ENCODE data around the gene PPL. TPM values are rescaled to one million over a fixed set of nuclear protein-coding genes. Genes with fewer than 3 reads are reported as not detected.

PPL gene
- total RNA-seq, 4 donors from 2014 or later = 67.5 to 239 (median 111) TPM

GRCh38 chr16:4859900-4860255 is 77.1 kb downstream of the PPL start:
- TF ChIP-seq CTCF (IDR thresholded peaks at IDR 0.05; ENCODE audit: low read depth) = no peak

GRCh38 chr16:4859190-4859899 is 77.6 kb downstream of the PPL start:
- no peak for TF ChIP-seq CTCF (IDR thresholded peaks at IDR 0.05; ENCODE audit: low read depth)

- TF ChIP-seq CTCF (IDR thresholded peaks at IDR 0.05; ENCODE audit: low read depth) = no peak
Measured at GRCh38 chr16:4855804-4856203, 81.1 kb downstream of the PPL start.

- TF ChIP-seq CTCF (IDR thresholded peaks at IDR 0.05; ENCODE audit: low read depth) = no peak
Measured at GRCh38 chr16:4855371-4855770, 81.6 kb downstream of the PPL start.

GRCh38 chr16:4852221-4852872 is 84.6 kb downstream of the PPL start:
- TF ChIP-seq CTCF (IDR thresholded peaks at IDR 0.05; ENCODE audit: low read depth) = no peak

GRCh38 chr16:4850211-4850610 is 86.7 kb downstream of the PPL start:
- TF ChIP-seq CTCF (IDR thresholded peaks at IDR 0.05; ENCODE audit: low read depth) = no peak

- TF ChIP-seq CTCF (IDR thresholded peaks at IDR 0.05; ENCODE audit: low read depth) = no peak
Measured at GRCh38 chr16:4847774-4848587, 89.0 kb downstream of the PPL start.

Data from subcutaneous adipose tissue (tissue), 4 donors.